Thyroid gland (tissue), 4 donors: ENCODE data around the gene PSME1.

Experiments used
- CTCF ChIP-seq, 6 experiments: fragments of 200-600 bp in 3 of 6; fragments of 450-650 bp in 3 of 6; sonication (generic) in 3 of 6; IDR thresholded peaks; one replicate each; pipeline ENCODE4 v1.5.1; 2016 to 2019; ENCODE audit warnings: antibody characterized with exemption in 6 of 6, mild to moderate bottlenecking in 2 of 6, inconsistent platforms in 1 of 6, moderate library complexity in 1 of 6
- POLR2A ChIP-seq, 2 donors: fragments of 450-650 bp; IDR thresholded peaks; one replicate each; pipeline ENCODE4 v1.6.1; 2017; ENCODE audit warnings: antibody characterized with exemption in 2 of 2, mild to moderate bottlenecking in 2 of 2, moderate library complexity in 1 of 2

- TF ChIP-seq CTCF (IDR thresholded peaks at IDR 0.05), result no peak
- TF ChIP-seq POLR2A (IDR thresholded peaks at IDR 0.05), result peak; percentile 41 to 66
Measured at GRCh38 chr14:24114532-24115421, 21.2 kb upstream of the PSME1 start, which contains the start of the genes DCAF11 and NRL.
